ENCODE results near the gene LIN54.
"Not testable (repeated sequence)": the region's sequence is repeated elsewhere in the genome, so short reads cannot be mapped to it uniquely, and the experiment has no call there.

Gene LIN54

GRCh38 chr4:83036991-83037665, 26.5 kb upstream of the LIN54 start:
- TF ChIP-seq ZFX (IDR thresholded peaks at IDR 0.05; ENCODE audit: borderline replicate concordance) (no peak), CTCF (IDR thresholded peaks at IDR 0.05) (no peak)
- no peak overlapping the region for H3K27ac ChIP-seq

GRCh38 chr4:83034630-83035494, 24.2 kb upstream of the LIN54 start, which contains the start of gene COPS4:
Gene COPS4 (plus strand): TSS chr4:83035183. CDS start chr4:83035225, 42 bp downstream.
- peak; percentile 42 for TF ChIP-seq CTCF (IDR thresholded peaks at IDR 0.05)
- TF ChIP-seq ZFX (IDR thresholded peaks at IDR 0.05; ENCODE audit: borderline replicate concordance), result no peak
- H3K27ac ChIP-seq, result peak within 1 kb of the TSS; percentile 98

GRCh38 chr4:83029688-83030087, 19.1 kb upstream of the LIN54 start:
- TF ChIP-seq ZFX (IDR thresholded peaks at IDR 0.05; ENCODE audit: borderline replicate concordance) (no peak), CTCF (IDR thresholded peaks at IDR 0.05) (no peak)
- H3K27ac ChIP-seq, result no peak overlapping the region

GRCh38 chr4:83028976-83029375, 18.4 kb upstream of the LIN54 start:
- no peak overlapping the region for H3K27ac ChIP-seq
- TF ChIP-seq CTCF (IDR thresholded peaks at IDR 0.05) (no peak), ZFX (IDR thresholded peaks at IDR 0.05; ENCODE audit: borderline replicate concordance) (no peak)

GRCh38 chr4:83025563-83025962, 14.9 kb upstream of the LIN54 start:
- TF ChIP-seq ZFX (IDR thresholded peaks at IDR 0.05; ENCODE audit: borderline replicate concordance), result no peak
- no peak for TF ChIP-seq CTCF (IDR thresholded peaks at IDR 0.05)
- no peak overlapping the region for H3K27ac ChIP-seq

GRCh38 chr4:83024233-83024632, 13.6 kb upstream of the LIN54 start:
- TF ChIP-seq ZFX (IDR thresholded peaks at IDR 0.05; ENCODE audit: borderline replicate concordance) (no peak), CTCF (IDR thresholded peaks at IDR 0.05) (no peak)
- no peak overlapping the region for H3K27ac ChIP-seq

GRCh38 chr4:83023599-83023998, 13.0 kb upstream of the LIN54 start:
- not testable (repeated sequence) for H3K27ac ChIP-seq

Data from 22Rv1 (cell line).